Measurements from ENCODE around the gene NR2E1.

Gene NR2E1

DNA sequence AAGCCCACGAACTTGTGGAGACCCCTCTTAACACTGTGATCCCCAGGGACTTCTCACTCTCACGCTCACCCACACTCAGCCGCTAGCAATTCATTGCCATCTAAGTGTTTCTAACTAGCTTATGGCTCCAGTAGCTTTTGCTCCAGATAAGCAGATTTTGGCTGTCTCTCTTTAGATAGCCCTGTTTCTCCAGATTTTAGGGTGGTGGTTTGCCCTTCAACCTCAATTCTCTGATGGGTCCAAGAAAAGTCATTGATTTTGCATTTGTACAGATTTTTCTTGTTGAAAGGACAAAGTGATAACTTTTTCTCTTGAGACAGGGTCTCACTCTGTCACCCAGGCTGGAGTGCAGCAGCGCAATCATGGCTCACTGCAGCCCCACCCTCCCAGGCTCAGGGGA is 41.2 kb downstream of the NR2E1 start:
- H3K4me3 ChIP-seq (ENCODE audit: low read length), result no peak overlapping the region
- TF ChIP-seq CTCF (IDR thresholded peaks at IDR 0.05; ENCODE audit: insufficient read depth, low read depth, low read length, missing control alignments), result no peak
- DNase-seq (ENCODE audit: low read depth), result no peak

DNA sequence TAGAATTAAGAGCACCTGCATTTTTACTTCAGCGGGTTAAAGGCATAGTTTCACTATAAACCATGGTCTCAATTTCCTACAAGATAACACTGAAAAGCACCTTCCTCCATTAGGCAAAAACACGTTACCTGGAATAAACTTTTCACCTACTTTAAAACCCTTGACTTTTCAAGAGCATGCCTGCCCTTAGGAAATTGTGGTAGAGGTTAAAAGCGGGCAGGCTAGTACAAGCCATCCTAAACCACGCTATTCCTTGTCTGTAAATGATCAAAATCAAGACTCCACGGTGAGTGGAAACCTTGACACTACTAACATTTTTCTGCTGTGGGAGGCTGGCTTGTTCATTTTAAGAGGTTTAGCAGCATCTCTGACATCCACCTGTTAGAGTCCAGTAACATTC is 43.9 kb downstream of the NR2E1 start:
- TF ChIP-seq CTCF (IDR thresholded peaks at IDR 0.05; ENCODE audit: insufficient read depth, low read depth, low read length, missing control alignments), result no peak
- no peak for DNase-seq (ENCODE audit: low read depth)
- no peak overlapping the region for H3K4me3 ChIP-seq (ENCODE audit: low read length)

GRCh38 chr6:108210556-108210955 is 44.7 kb downstream of the NR2E1 start:
- H3K4me3 ChIP-seq (ENCODE audit: low read length), result no peak overlapping the region
- no peak for TF ChIP-seq CTCF (IDR thresholded peaks at IDR 0.05; ENCODE audit: insufficient read depth, low read depth, low read length, missing control alignments)
- no peak for DNase-seq (ENCODE audit: low read depth)

GRCh38 chr6:108211671-108212070 is 45.8 kb downstream of the NR2E1 start:
- no peak for TF ChIP-seq CTCF (IDR thresholded peaks at IDR 0.05; ENCODE audit: insufficient read depth, low read depth, low read length, missing control alignments)
- H3K4me3 ChIP-seq (ENCODE audit: low read length), result no peak overlapping the region
- DNase-seq (ENCODE audit: low read depth), result peak; percentile 27

- TF ChIP-seq CTCF (IDR thresholded peaks at IDR 0.05; ENCODE audit: insufficient read depth, low read depth, low read length, missing control alignments), result no peak
- no peak overlapping the region for H3K4me3 ChIP-seq (ENCODE audit: low read length)
- DNase-seq (ENCODE audit: low read depth), result no peak
Measured at GRCh38 chr6:108222064-108222463, 56.2 kb downstream of the NR2E1 start.

DNA sequence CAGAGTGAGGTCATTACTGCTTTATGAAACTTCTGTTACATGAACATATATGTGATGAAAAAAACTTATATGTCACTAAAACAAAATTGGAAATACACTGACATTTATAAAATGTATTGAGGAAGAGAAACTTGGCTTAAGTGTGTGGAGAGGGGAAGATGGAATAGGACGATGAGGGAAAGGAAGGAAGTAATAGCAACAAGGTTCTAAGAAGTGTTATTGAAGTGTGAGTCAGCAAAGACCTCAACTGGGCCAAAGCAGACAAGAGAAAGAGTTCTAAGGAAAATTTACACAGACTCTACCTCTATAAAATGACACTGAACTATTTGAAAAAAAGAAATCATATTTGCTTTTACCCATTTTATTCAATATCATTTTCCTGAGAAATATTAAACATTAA is 56.7 kb downstream of the NR2E1 start:
- DNase-seq (ENCODE audit: low read depth), result no peak
- no peak for TF ChIP-seq CTCF (IDR thresholded peaks at IDR 0.05; ENCODE audit: insufficient read depth, low read depth, low read length, missing control alignments)
- no peak overlapping the region for H3K4me3 ChIP-seq (ENCODE audit: low read length)

- peak; percentile 4 for DNase-seq (ENCODE audit: low read depth)
- no peak overlapping the region for H3K4me3 ChIP-seq (ENCODE audit: low read length)
- TF ChIP-seq CTCF (IDR thresholded peaks at IDR 0.05; ENCODE audit: insufficient read depth, low read depth, low read length, missing control alignments), result no peak
Measured at GRCh38 chr6:108227290-108227689, 61.5 kb downstream of the NR2E1 start.

Data from epithelial cell of esophagus (primary cell).